Measurements from ENCODE around the gene MIEF1. TPM values are rescaled to one million over a fixed set of nuclear protein-coding genes. Genes with fewer than 3 reads are reported as not detected.

The MIEF1 gene
- total and polyA plus RNA-seq, 2 experiments from 2014 or later = 13.2 to 40.1 TPM

DNA sequence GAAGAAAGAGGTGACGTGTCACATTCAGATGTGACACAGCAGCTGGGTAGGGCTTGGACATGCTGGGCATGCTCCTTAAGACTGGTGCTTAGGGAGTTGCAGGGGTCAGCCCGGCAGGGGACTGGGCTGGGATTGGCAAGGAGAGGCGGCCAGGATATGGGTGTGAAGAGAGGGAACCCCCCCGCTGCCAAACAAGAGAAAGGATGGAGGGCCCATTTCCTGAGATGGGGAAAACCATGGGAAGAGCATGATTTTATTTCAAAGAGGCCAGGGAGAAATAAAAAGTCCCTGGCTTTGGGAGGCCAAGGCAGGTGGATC lies 23.5 kb downstream of the MIEF1 start (continued):
- TF ChIP-seq, protein P1, sequence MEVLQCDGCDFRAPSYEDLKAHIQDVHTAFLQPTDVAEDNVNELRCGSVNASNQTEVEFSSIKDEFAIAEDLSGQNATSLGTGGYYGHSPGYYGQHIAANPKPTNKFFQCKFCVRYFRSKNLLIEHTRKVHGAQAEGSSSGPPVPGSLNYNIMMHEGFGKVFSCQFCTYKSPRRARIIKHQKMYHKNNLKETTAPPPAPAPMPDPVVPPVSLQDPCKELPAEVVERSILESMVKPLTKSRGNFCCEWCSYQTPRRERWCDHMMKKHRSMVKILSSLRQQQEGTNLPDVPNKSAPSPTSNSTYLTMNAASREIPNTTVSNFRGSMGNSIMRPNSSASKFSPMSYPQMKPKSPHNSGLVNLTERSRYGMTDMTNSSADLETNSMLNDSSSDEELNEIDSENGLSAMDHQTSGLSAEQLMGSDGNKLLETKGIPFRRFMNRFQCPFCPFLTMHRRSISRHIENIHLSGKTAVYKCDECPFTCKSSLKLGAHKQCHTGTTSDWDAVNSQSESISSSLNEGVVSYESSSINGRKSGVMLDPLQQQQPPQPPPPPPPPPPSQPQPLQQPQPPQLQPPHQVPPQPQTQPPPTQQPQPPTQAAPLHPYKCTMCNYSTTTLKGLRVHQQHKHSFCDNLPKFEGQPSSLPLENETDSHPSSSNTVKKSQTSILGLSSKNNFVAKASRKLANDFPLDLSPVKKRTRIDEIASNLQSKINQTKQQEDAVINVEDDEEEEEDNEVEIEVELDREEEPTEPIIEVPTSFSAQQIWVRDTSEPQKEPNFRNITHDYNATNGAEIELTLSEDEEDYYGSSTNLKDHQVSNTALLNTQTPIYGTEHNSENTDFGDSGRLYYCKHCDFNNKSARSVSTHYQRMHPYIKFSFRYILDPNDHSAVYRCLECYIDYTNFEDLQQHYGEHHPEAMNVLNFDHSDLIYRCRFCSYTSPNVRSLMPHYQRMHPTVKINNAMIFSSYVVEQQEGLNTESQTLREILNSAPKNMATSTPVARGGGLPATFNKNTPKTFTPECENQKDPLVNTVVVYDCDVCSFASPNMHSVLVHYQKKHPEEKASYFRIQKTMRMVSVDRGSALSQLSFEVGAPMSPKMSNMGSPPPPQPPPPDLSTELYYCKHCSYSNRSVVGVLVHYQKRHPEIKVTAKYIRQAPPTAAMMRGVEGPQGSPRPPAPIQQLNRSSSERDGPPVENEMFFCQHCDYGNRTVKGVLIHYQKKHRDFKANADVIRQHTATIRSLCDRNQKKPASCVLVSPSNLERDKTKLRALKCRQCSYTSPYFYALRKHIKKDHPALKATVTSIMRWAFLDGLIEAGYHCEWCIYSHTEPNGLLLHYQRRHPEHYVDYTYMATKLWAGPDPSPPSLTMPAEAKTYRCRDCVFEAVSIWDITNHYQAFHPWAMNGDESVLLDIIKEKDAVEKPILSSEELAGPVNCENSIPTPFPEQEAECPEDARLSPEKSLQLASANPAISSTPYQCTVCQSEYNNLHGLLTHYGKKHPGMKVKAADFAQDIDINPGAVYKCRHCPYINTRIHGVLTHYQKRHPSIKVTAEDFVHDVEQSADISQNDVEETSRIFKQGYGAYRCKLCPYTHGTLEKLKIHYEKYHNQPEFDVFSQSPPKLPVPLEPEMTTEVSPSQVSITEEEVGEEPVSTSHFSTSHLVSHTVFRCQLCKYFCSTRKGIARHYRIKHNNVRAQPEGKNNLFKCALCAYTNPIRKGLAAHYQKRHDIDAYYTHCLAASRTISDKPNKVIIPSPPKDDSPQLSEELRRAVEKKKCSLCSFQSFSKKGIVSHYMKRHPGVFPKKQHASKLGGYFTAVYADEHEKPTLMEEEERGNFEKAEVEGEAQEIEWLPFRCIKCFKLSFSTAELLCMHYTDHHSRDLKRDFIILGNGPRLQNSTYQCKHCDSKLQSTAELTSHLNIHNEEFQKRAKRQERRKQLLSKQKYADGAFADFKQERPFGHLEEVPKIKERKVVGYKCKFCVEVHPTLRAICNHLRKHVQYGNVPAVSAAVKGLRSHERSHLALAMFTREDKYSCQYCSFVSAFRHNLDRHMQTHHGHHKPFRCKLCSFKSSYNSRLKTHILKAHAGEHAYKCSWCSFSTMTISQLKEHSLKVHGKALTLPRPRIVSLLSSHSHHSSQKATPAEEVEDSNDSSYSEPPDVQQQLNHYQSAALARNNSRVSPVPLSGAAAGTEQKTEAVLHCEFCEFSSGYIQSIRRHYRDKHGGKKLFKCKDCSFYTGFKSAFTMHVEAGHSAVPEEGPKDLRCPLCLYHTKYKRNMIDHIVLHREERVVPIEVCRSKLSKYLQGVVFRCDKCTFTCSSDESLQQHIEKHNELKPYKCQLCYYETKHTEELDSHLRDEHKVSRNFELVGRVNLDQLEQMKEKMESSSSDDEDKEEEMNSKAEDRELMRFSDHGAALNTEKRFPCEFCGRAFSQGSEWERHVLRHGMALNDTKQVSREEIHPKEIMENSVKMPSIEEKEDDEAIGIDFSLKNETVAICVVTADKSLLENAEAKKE (CRISPR knock-in tag; IDR thresholded peaks at IDR 0.05) = no peak
- no peak for TF ChIP-seq ZNF331 (CRISPR knock-in tag; IDR thresholded peaks at IDR 0.05; ENCODE audit: low read depth)
- no peak; the same call in 1 of the 2 replicates for TF ChIP-seq POLR2AphosphoS5 (IDR thresholded peaks at IDR 0.05; ENCODE audit: low read depth)
- no peak for TF ChIP-seq ZNF114 (CRISPR knock-in tag; IDR thresholded peaks at IDR 0.05)
- TF ChIP-seq, protein P2, sequence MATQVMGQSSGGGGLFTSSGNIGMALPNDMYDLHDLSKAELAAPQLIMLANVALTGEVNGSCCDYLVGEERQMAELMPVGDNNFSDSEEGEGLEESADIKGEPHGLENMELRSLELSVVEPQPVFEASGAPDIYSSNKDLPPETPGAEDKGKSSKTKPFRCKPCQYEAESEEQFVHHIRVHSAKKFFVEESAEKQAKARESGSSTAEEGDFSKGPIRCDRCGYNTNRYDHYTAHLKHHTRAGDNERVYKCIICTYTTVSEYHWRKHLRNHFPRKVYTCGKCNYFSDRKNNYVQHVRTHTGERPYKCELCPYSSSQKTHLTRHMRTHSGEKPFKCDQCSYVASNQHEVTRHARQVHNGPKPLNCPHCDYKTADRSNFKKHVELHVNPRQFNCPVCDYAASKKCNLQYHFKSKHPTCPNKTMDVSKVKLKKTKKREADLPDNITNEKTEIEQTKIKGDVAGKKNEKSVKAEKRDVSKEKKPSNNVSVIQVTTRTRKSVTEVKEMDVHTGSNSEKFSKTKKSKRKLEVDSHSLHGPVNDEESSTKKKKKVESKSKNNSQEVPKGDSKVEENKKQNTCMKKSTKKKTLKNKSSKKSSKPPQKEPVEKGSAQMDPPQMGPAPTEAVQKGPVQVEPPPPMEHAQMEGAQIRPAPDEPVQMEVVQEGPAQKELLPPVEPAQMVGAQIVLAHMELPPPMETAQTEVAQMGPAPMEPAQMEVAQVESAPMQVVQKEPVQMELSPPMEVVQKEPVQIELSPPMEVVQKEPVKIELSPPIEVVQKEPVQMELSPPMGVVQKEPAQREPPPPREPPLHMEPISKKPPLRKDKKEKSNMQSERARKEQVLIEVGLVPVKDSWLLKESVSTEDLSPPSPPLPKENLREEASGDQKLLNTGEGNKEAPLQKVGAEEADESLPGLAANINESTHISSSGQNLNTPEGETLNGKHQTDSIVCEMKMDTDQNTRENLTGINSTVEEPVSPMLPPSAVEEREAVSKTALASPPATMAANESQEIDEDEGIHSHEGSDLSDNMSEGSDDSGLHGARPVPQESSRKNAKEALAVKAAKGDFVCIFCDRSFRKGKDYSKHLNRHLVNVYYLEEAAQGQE (IDR thresholded peaks at IDR 0.05; ENCODE audit: unreplicated experiment) = no peak
- TF ChIP-seq, protein P3, sequence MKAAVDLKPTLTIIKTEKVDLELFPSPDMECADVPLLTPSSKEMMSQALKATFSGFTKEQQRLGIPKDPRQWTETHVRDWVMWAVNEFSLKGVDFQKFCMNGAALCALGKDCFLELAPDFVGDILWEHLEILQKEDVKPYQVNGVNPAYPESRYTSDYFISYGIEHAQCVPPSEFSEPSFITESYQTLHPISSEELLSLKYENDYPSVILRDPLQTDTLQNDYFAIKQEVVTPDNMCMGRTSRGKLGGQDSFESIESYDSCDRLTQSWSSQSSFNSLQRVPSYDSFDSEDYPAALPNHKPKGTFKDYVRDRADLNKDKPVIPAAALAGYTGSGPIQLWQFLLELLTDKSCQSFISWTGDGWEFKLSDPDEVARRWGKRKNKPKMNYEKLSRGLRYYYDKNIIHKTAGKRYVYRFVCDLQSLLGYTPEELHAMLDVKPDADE (IDR thresholded peaks at IDR 0.05) = no peak
- TF ChIP-seq EZH2 (IDR thresholded peaks at IDR 0.05; ENCODE audit: low read depth, unreplicated experiment) = no peak
- TF ChIP-seq, protein P4, sequence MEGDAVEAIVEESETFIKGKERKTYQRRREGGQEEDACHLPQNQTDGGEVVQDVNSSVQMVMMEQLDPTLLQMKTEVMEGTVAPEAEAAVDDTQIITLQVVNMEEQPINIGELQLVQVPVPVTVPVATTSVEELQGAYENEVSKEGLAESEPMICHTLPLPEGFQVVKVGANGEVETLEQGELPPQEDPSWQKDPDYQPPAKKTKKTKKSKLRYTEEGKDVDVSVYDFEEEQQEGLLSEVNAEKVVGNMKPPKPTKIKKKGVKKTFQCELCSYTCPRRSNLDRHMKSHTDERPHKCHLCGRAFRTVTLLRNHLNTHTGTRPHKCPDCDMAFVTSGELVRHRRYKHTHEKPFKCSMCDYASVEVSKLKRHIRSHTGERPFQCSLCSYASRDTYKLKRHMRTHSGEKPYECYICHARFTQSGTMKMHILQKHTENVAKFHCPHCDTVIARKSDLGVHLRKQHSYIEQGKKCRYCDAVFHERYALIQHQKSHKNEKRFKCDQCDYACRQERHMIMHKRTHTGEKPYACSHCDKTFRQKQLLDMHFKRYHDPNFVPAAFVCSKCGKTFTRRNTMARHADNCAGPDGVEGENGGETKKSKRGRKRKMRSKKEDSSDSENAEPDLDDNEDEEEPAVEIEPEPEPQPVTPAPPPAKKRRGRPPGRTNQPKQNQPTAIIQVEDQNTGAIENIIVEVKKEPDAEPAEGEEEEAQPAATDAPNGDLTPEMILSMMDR (conservative IDR thresholded peaks at IDR 0.05; ENCODE audit: low read depth in 2 of 2) = no peak
- no peak for TF ChIP-seq EZH2phosphoT487 (IDR thresholded peaks at IDR 0.05; ENCODE audit: unreplicated experiment)

All from GM23338 (cell line).